ENCODE measurements around the gene RPL14.

- TF ChIP-seq POLR2AphosphoS5 (IDR thresholded peaks at IDR 0.05) (no peak), CTCF (IDR thresholded peaks at IDR 0.05) (no peak)
These were observed 39.1 kb upstream of the RPL14 start for GRCh38 chr3:40417845-40418543.

All from suprapubic skin (tissue), 3 donors.